ENCODE measurements around the gene HCN4. TPM values are rescaled to one million over a fixed set of nuclear protein-coding genes. Genes with fewer than 3 reads are reported as not detected.

The HCN4 gene
- polyA plus RNA-seq, 1 donor from 2014 or later = 4.0 TPM

DNA sequence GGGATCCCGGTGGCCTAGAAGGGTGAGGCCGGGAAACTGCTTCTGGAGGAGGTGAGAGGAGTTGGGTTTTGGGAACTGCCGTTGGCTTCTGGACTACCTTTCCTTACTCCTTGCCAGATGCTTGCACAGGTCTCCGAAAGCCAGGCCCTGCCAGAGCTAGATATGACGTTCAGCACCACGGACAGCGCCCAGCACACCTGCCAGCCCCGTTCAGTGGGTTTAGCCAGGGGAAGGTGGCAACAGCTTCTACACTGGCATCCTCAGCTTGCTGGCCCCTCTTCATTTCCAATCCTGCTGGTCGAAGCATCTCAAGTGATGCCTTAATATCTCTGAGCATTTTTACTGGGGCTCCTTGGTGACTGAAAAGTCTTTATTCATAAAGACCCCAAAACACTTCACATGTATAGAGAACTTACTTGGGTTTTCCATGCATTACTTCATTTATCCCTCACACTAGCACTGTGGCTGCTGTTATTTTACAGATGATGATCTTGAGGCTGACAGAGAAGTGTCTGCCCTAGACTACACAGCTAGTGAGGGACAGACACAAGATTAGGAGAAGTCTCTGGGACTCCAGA lies 21.9 kb downstream of the HCN4 start:
- Histone ChIP-seq H3F3A (ENCODE audit: insufficient read depth, low read length, poor library complexity, severe bottlenecking) (no peaks in the 10 kb centered on the region), H3K9me3 (ENCODE audit: low read length) (no peaks in the 10 kb centered on the region), H3K27ac (ENCODE audit: low read length) (no peak overlapping the region), H3K4me2 (ENCODE audit: low read length) (no peak overlapping the region), H3K9me2 (ENCODE audit: insufficient read depth, low read length) (no peaks in the 10 kb centered on the region), H3K79me2 (replicated peaks; ENCODE audit: insufficient read depth, low read length) (peaks cover 3% of the 10 kb centered on the region), H4K20me1 (ENCODE audit: insufficient read depth) (no peaks in the 10 kb centered on the region), H3K9ac (ENCODE audit: low read length) (no peak overlapping the region), H3K27me3 (ENCODE audit: insufficient read depth, low read depth, low read length) (no peaks in the 10 kb centered on the region), H3K4me3 (ENCODE audit: low read length) (no peak overlapping the region), H2AFZ (ENCODE audit: low read depth, low read length) (no peak overlapping the region), H3K36me3 (ENCODE audit: insufficient read depth, low read length) (peaks cover 6% of the 10 kb centered on the region)
- TF ChIP-seq REST (IDR thresholded peaks at IDR 0.05; ENCODE audit: borderline replicate concordance) = peak; percentile 40
- no peak for TF ChIP-seq EZH2 (IDR thresholded peaks at IDR 0.05; ENCODE audit: borderline replicate concordance, insufficient read depth, low read length, poor library complexity, severe bottlenecking)

DNA sequence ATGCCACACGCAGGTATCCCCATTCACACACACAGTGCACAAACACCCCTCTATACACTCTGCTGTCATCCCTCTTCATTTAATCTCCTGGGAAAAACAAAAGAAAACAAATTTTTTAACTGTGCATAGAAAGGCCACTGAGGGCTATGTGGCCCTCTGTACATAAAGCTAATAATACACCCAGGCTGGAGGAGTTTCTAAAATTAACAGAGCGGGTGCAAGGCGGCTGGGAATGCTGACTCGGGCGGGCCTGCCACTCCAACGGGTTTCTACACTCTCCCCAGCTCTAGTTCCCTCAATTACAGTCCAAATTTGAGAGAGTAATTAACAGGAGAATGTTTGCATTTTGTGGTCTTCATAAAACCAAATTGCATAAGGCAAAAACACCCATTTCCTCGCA lies 23.1 kb downstream of the HCN4 start:
- no peak overlapping the region for H3K4me2 ChIP-seq (ENCODE audit: low read length)
- no peak overlapping the region for H3K4me3 ChIP-seq (ENCODE audit: low read length)
- TF ChIP-seq MXI1 (conservative IDR thresholded peaks at IDR 0.05; ENCODE audit: poor library complexity, severe bottlenecking) = no peak
- no peak for TF ChIP-seq EZH2 (IDR thresholded peaks at IDR 0.05; ENCODE audit: borderline replicate concordance, insufficient read depth, low read length, poor library complexity, severe bottlenecking)
- TF ChIP-seq SMC3 (conservative IDR thresholded peaks at IDR 0.05; ENCODE audit: poor library complexity) = no peak
- TF ChIP-seq, protein P1, sequence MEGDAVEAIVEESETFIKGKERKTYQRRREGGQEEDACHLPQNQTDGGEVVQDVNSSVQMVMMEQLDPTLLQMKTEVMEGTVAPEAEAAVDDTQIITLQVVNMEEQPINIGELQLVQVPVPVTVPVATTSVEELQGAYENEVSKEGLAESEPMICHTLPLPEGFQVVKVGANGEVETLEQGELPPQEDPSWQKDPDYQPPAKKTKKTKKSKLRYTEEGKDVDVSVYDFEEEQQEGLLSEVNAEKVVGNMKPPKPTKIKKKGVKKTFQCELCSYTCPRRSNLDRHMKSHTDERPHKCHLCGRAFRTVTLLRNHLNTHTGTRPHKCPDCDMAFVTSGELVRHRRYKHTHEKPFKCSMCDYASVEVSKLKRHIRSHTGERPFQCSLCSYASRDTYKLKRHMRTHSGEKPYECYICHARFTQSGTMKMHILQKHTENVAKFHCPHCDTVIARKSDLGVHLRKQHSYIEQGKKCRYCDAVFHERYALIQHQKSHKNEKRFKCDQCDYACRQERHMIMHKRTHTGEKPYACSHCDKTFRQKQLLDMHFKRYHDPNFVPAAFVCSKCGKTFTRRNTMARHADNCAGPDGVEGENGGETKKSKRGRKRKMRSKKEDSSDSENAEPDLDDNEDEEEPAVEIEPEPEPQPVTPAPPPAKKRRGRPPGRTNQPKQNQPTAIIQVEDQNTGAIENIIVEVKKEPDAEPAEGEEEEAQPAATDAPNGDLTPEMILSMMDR (IDR thresholded peaks at IDR 0.05; ENCODE audit: poor library complexity, severe bottlenecking) = no peak
- no peak for TF ChIP-seq POLR2AphosphoS5 (IDR thresholded peaks at IDR 0.05)
- TF ChIP-seq REST (IDR thresholded peaks at IDR 0.05; ENCODE audit: borderline replicate concordance) = no peak
- no peak for TF ChIP-seq TAF1 (IDR thresholded peaks at IDR 0.05; ENCODE audit: low read depth)
- no peak for TF ChIP-seq RAD21 (conservative IDR thresholded peaks at IDR 0.05)
- no peak for TF ChIP-seq EP300 (conservative IDR thresholded peaks at IDR 0.05; ENCODE audit: poor library complexity, severe bottlenecking)
- H3K9ac ChIP-seq (ENCODE audit: low read length) = no peak overlapping the region
- H3K36me3 ChIP-seq (ENCODE audit: insufficient read depth, low read length) = peaks cover 6% of the 10 kb centered on the region
- no peaks in the 10 kb centered on the region for H3K9me3 ChIP-seq (ENCODE audit: low read length)
- H3K27ac ChIP-seq (ENCODE audit: low read length) = no peak overlapping the region
- no peaks in the 10 kb centered on the region for H3K27me3 ChIP-seq (ENCODE audit: insufficient read depth, low read depth, low read length)
- no peaks in the 10 kb centered on the region for H3K9me2 ChIP-seq (ENCODE audit: insufficient read depth, low read length)
- H4K20me1 ChIP-seq (ENCODE audit: insufficient read depth) = no peaks in the 10 kb centered on the region
- no peak overlapping the region for H2AFZ ChIP-seq (ENCODE audit: low read depth, low read length)
- peaks cover 3% of the 10 kb centered on the region for H3K79me2 ChIP-seq (replicated peaks; ENCODE audit: insufficient read depth, low read length)
- H3F3A ChIP-seq (ENCODE audit: insufficient read depth, low read length, poor library complexity, severe bottlenecking) = no peaks in the 10 kb centered on the region

Measured in neural cell (in vitro differentiated cells).